PC-9 (cell line): ENCODE measurements around the gene SND1. TPM values are rescaled to one million over a fixed set of nuclear protein-coding genes. Genes with fewer than 3 reads are reported as not detected.

Source experiments
- BruUV-seq: library from RNA; stranded (reverse); fragments of 400-500 nt; replicated peaks from 2 replicates; lab custom pipeline; 2021; lab: Mats Ljungman, UMichigan
- CTCF ChIA-PET: fragments of 300-600 bp; sonication (Branson Sonifier 250); formaldehyde crosslinking; loops from one replicate; lab custom pipeline; 2022; ENCODE audit warnings: antibody characterized with exemption; lab: Charles Lee
- POLR2A ChIA-PET: fragments of 300-600 bp; sonication (Branson Sonifier 250); formaldehyde crosslinking; loops from one replicate; lab custom pipeline; 2022; ENCODE audit warnings: antibody characterized with exemption; ENCODE audit not compliant: unreplicated experiment; lab: Charles Lee
- DNase-seq, 2 experiments: peaks; one replicate each; pipeline versions ENCODE4 v3.0.0 to v3.0.0-alpha.2; 2015 to 2022; ENCODE audit warnings: mixed read lengths in 1 of 2
- H2AFZ ChIP-seq: fragments of 200-600 bp; sonication (generic); 2 replicates; pipeline ENCODE4 v1.8.1; 2017; ENCODE audit warnings: antibody characterized with exemption
- H3F3A ChIP-seq: fragments of 200-600 bp; sonication (generic); 2 replicates; pipeline ENCODE4 v1.8.1; 2017; ENCODE audit warnings: antibody characterized with exemption, mild to moderate bottlenecking, low read depth; ENCODE audit not compliant: insufficient read depth
- H3K27ac ChIP-seq: fragments of 200-600 bp; sonication (generic); 2 replicates; pipeline ENCODE4 v1.6.1; 2016; ENCODE audit warnings: mixed run types
- H3K27me3 ChIP-seq: fragments of 200-600 bp; sonication (generic); 2 replicates; pipeline ENCODE4 v1.6.1; 2016; ENCODE audit warnings: low read depth, mixed run types; ENCODE audit not compliant: insufficient read depth
- H3K36me3 ChIP-seq: fragments of 200-600 bp; sonication (generic); 2 replicates; pipeline ENCODE4 v1.6.1; 2016; ENCODE audit warnings: low read depth, mixed run types
- H3K4me1 ChIP-seq: fragments of 200-600 bp; sonication (generic); replicated peaks from 2 replicates; pipeline ENCODE4 v1.6.1; 2016; ENCODE audit warnings: mixed run types; ENCODE audit not compliant: insufficient read depth
- H3K4me2 ChIP-seq: fragments of 200-600 bp; sonication (generic); 2 replicates; pipeline ENCODE4 v1.6.1; 2017; ENCODE audit warnings: mixed run types
- H3K4me3 ChIP-seq: fragments of 200-600 bp; sonication (generic); 2 replicates; pipeline ENCODE4 v1.6.1; 2016; ENCODE audit warnings: mixed run types
- H3K79me2 ChIP-seq: fragments of 200-600 bp; sonication (generic); 2 replicates; pipeline ENCODE4 v1.6.1; 2017; ENCODE audit warnings: low read depth, mixed run types
- H3K9me2 ChIP-seq: fragments of 200-600 bp; sonication (generic); 2 replicates; pipeline ENCODE4 v1.8.1; 2017; ENCODE audit warnings: mild to moderate bottlenecking; ENCODE audit not compliant: insufficient read depth
- H3K9me3 ChIP-seq: fragments of 200-600 bp; sonication (generic); 2 replicates; pipeline ENCODE4 v1.8.1; 2016; ENCODE audit warnings: low read depth; ENCODE audit not compliant: insufficient read depth
- H4K20me1 ChIP-seq: fragments of 200-600 bp; sonication (generic); 2 replicates; pipeline ENCODE4 v1.8.1; 2017; ENCODE audit not compliant: insufficient read depth
- CTCF ChIP-seq: fragments of 200-600 bp; sonication (generic); conservative IDR thresholded peaks from 2 replicates; pipeline ENCODE4 v1.6.1; 2017; ENCODE audit warnings: mixed run types, antibody characterized with exemption, mild to moderate bottlenecking, moderate library complexity
- EZH2 ChIP-seq: fragments of 200-600 bp; sonication (generic); IDR thresholded peaks from 2 replicates; pipeline ENCODE4 v1.8.0; 2017; ENCODE audit warnings: antibody characterized with exemption, low read depth
- intact Hi-C: fragments of 100-400 bp; cut with micrococcal nuclease; formaldehyde crosslinking; loops from one replicate; pipeline ENCODE4 v1.10.0; 2022; ENCODE audit not compliant: unreplicated experiment
- total RNA-seq: library from RNA; stranded (reverse); gene quantifications from 2 replicates; pipeline ENCODE4 v1.2.3, GENCODE V29; 2021

SND1 gene
- total RNA-seq, 1 experiment from 2014 or later, result 273 TPM

GRCh38 chr7:127927348-127927696 lies 275.3 kb downstream of the SND1 start:
- no peak for TF ChIP-seq EZH2
- H3K9me3 ChIP-seq, result no peaks in the 10 kb centered on the region
- DNase-seq, result no peak
- H3K9me2 ChIP-seq, result no peaks in the 10 kb centered on the region
- H3K79me2 ChIP-seq, result no peaks in the 10 kb centered on the region
- intact Hi-C loops, result no loop called here
- H3K4me1 ChIP-seq, result no peaks in the 10 kb centered on the region
- no peaks in the 10 kb centered on the region for H4K20me1 ChIP-seq
- BruUV-seq, result no TSS peak
- POLR2A ChIA-PET, result no interaction called here
- H3K36me3 ChIP-seq, result no peaks in the 10 kb centered on the region
- H2AFZ ChIP-seq, result no peak overlapping the region
- H3F3A ChIP-seq, result no peaks in the 10 kb centered on the region
- H3K27me3 ChIP-seq, result no peaks in the 10 kb centered on the region
- CTCF ChIA-PET, result no interaction called here
- H3K4me2 ChIP-seq, result no peak overlapping the region
- no peak overlapping the region for H3K4me3 ChIP-seq
- H3K27ac ChIP-seq, result no peak overlapping the region

GRCh38 chr7:127928222-127928621 lies 276.2 kb downstream of the SND1 start:
- no peak overlapping the region for H3K4me2 ChIP-seq
- intact Hi-C loops, result no loop called here
- no peaks in the 10 kb centered on the region for H4K20me1 ChIP-seq
- H2AFZ ChIP-seq, result no peak overlapping the region
- no peak for TF ChIP-seq CTCF
- no peak for TF ChIP-seq EZH2
- no peak overlapping the region for H3K27ac ChIP-seq
- ChIA-PET CTCF (interaction anchor here (0.6 kb wide), 1 partner anchor 144 kb away, joined by 3 read pairs; no protein-coding TSS in a partner anchor), POLR2A (no interaction called here)
- no peaks in the 10 kb centered on the region for H3F3A ChIP-seq
- no peak for DNase-seq
- H3K9me3 ChIP-seq, result no peaks in the 10 kb centered on the region
- H3K27me3 ChIP-seq, result no peaks in the 10 kb centered on the region
- H3K79me2 ChIP-seq, result no peaks in the 10 kb centered on the region
- no TSS peak for BruUV-seq
- H3K36me3 ChIP-seq, result no peaks in the 10 kb centered on the region
- H3K9me2 ChIP-seq, result no peaks in the 10 kb centered on the region
- no peak overlapping the region for H3K4me3 ChIP-seq
- H3K4me1 ChIP-seq, result no peaks in the 10 kb centered on the region

- Histone ChIP-seq H3K27me3 (no peaks in the 10 kb centered on the region), H3K27ac (no peak overlapping the region), H3K36me3 (no peaks in the 10 kb centered on the region), H3K4me1 (no peaks in the 10 kb centered on the region), H3K9me3 (no peaks in the 10 kb centered on the region), H3K79me2 (no peaks in the 10 kb centered on the region), H3K9me2 (no peaks in the 10 kb centered on the region), H2AFZ (no peak overlapping the region), H3F3A (no peaks in the 10 kb centered on the region), H4K20me1 (no peaks in the 10 kb centered on the region), H3K4me2 (no peak overlapping the region), H3K4me3 (no peak overlapping the region)
- BruUV-seq, result no TSS peak
- intact Hi-C loops, result no loop called here
- ChIA-PET POLR2A (interaction anchor here (0.6 kb wide), 1 partner anchor 1035 kb away, joined by 3 read pairs; no protein-coding TSS in a partner anchor), CTCF (no interaction called here)
- no peak for TF ChIP-seq EZH2
- TF ChIP-seq CTCF, result no peak
- no peak for DNase-seq
These were observed 276.9 kb downstream of the SND1 start for GRCh38 chr7:127928852-127929251.
